HG03521 (cell line): ENCODE data around the gene MEX3A.
A peak's percentile ranks its signal among the peaks of the same experiment; 100 is the strongest.
"Not testable (repeated sequence)": the region's sequence is repeated elsewhere in the genome, so short reads cannot be mapped to it uniquely, and the experiment has no call there.

Source experiments
- ATAC-seq: cut with Tn5 transposase; IDR thresholded peaks from one replicate; pipeline ENCODE4 v1.9.1; 2021; ENCODE audit warnings: mild to moderate bottlenecking, moderate library complexity; ENCODE audit not compliant: unreplicated experiment

The MEX3A gene

GRCh38 chr1:156082309-156083091 is at the start of gene MEX3A:
Gene MEX3A (minus strand): TSS chr1:156082465. CDS start chr1:156081998, 467 bp downstream.
- ATAC-seq: no peak

- ATAC-seq: no peak
Observed at GRCh38 chr1:156130578-156130942, 48.3 kb upstream of the MEX3A start.

GRCh38 chr1:156129687-156130577 is 47.7 kb upstream of the MEX3A start:
- ATAC-seq: no peak

GRCh38 chr1:156128654-156129597 is 46.7 kb upstream of the MEX3A start:
- no peak for ATAC-seq

- ATAC-seq: no peak
Observed at GRCh38 chr1:156128308-156128653, 46.0 kb upstream of the MEX3A start.

GRCh38 chr1:156126630-156127534 is 44.6 kb upstream of the MEX3A start:
- ATAC-seq: peak; percentile 36

GRCh38 chr1:156126043-156126629 is 43.9 kb upstream of the MEX3A start:
- ATAC-seq: no peak

- ATAC-seq: not testable (repeated sequence)
Observed at GRCh38 chr1:156125544-156125943, 43.3 kb upstream of the MEX3A start.

GRCh38 chr1:156124557-156125483 is 42.6 kb upstream of the MEX3A start:
- no peak for ATAC-seq

- ATAC-seq: no peak
Observed at GRCh38 chr1:156123356-156124196, 41.3 kb upstream of the MEX3A start.

- no peak for ATAC-seq
Observed at GRCh38 chr1:156122519-156123355, 40.5 kb upstream of the MEX3A start.

GRCh38 chr1:156122086-156122485 is 39.8 kb upstream of the MEX3A start:
- ATAC-seq: no peak

- ATAC-seq: no peak
Observed at GRCh38 chr1:156121457-156121856, 39.2 kb upstream of the MEX3A start.

GRCh38 chr1:156121005-156121404 is 38.7 kb upstream of the MEX3A start:
- ATAC-seq: not testable (repeated sequence)

GRCh38 chr1:156120318-156120717 is 38.1 kb upstream of the MEX3A start:
- ATAC-seq: no peak

- ATAC-seq: no peak
Observed at GRCh38 chr1:156119503-156120209, 37.4 kb upstream of the MEX3A start.
